HCT116 (cell line): ENCODE results near the gene MRPL9. TPM values are rescaled to one million over a fixed set of nuclear protein-coding genes. Genes with fewer than 3 reads are reported as not detected.
"Not testable (repeated sequence)": the region's sequence is repeated elsewhere in the genome, so short reads cannot be mapped to it uniquely, and the experiment has no call there.

Experiments
- ATAC-seq: fragments of 200-7000 bp; cut with Tn5 transposase; 2 replicates; pipeline ENCODE4 v1.9.1; 2020; ENCODE audit warnings: mild to moderate bottlenecking, moderate library complexity
- BruUV-seq: library from RNA; stranded (reverse); fragments of 400-500 nt; replicated peaks from 2 replicates; lab custom pipeline; 2021; lab: Mats Ljungman, UMichigan
- CTCF ChIA-PET: fragments of 300-600 bp; sonication (Branson Sonifier 250); formaldehyde crosslinking; loops from one replicate; lab custom pipeline; 2021; ENCODE audit warnings: antibody characterized with exemption; lab: Charles Lee
- POLR2A ChIA-PET: fragments of 300-600, 350-600 bp; sonication (Branson Sonifier 250); formaldehyde crosslinking; loops from one replicate; lab custom pipeline; 2021; ENCODE audit warnings: antibody characterized with exemption; lab: Charles Lee
- RAD21 ChIA-PET, 2 experiments: fragments of 300-600 bp; sonication (Branson Sonifier 250); formaldehyde crosslinking; loops; one replicate each; lab custom pipeline; 2023; ENCODE audit warnings: low total read pairs in 2 of 2; ENCODE audit not compliant: uncharacterized antibody in 2 of 2, unreplicated experiment in 2 of 2, low non-redundant PET in 1 of 2; lab: Charles Lee
- DNase-seq: peaks from one replicate; pipeline ENCODE4 v3.0.0-alpha.2; 2010; ENCODE audit warnings: low read depth, low spot score
- H2AFZ ChIP-seq: fragments of 200-600 bp; shearing (Covaris generic), sonication (generic); 2 replicates; pipeline ENCODE4 v1.6.1; 2017; ENCODE audit warnings: low read depth, mixed run types, mixed read lengths, antibody characterized with exemption, low read length; ENCODE audit not compliant: poor library complexity, severe bottlenecking
- H3K27ac ChIP-seq: 2 replicates; pipeline ENCODE4 v1.5.1; 2012; ENCODE audit warnings: low read depth, low read length
- H3K27me3 ChIP-seq: fragments of 200-600 bp; sonication (generic); 2 replicates; pipeline ENCODE4 v1.6.1; 2016; ENCODE audit warnings: mixed run types, low read length, mixed read lengths; ENCODE audit not compliant: insufficient read depth
- H3K36me3 ChIP-seq, 2 experiments: fragments of 200-500 bp in 1 of 2; fragments of 200-600 bp in 1 of 2; sonication (Bioruptor generic) in 1 of 2; sonication (generic) in 1 of 2; 2 replicates each; pipeline versions ENCODE4 v1.5.1 to v1.6.1; 2014 to 2016; ENCODE audit warnings: low read length in 2 of 2, inconsistent platforms in 1 of 2, mixed read lengths in 1 of 2, mixed run types in 1 of 2; ENCODE audit not compliant: insufficient read depth in 2 of 2, control insufficient read depth in 1 of 2
- H3K4me1 ChIP-seq, 2 experiments: fragments of 200-600 bp in 1 of 2; sonication (generic) in 1 of 2; 2 replicates each; pipeline versions ENCODE4 v1.5.1 to v1.6.1; 2012 to 2017; ENCODE audit warnings: low read length in 2 of 2, inconsistent platforms in 1 of 2, mild to moderate bottlenecking in 1 of 2, mixed read lengths in 1 of 2, mixed run types in 1 of 2, moderate library complexity in 1 of 2; ENCODE audit not compliant: insufficient read depth in 2 of 2, control insufficient read depth in 1 of 2
- H3K4me2 ChIP-seq: fragments of 200-600 bp; sonication (generic); 2 replicates; pipeline ENCODE4 v1.6.1; 2017; ENCODE audit warnings: mixed run types, low read length, mixed read lengths
- H3K4me3 ChIP-seq, 2 experiments: fragments of 200-600 bp in 1 of 2; sonication (generic) in 1 of 2; replicated peaks in 1 of 2; 2 replicates each; pipeline ENCODE4 v1.5.1; 2011 to 2016; ENCODE audit warnings: low read length in 2 of 2, control low read depth in 1 of 2, low read depth in 1 of 2, mild to moderate bottlenecking in 1 of 2, mixed read lengths in 1 of 2, mixed run types in 1 of 2
- H3K79me2 ChIP-seq: fragments of 200-600 bp; sonication (generic); 2 replicates; pipeline ENCODE4 v1.6.1; 2017; ENCODE audit warnings: mild to moderate bottlenecking, mixed run types, low read length, moderate library complexity, mixed read lengths; ENCODE audit not compliant: insufficient read depth
- H3K9ac ChIP-seq: fragments of 200-600 bp; sonication (generic); 2 replicates; pipeline ENCODE4 v1.6.1; 2016; ENCODE audit warnings: low read length, mixed read lengths
- H3K9me2 ChIP-seq: fragments of 200-600 bp; sonication (generic), shearing (Covaris generic); 2 replicates; pipeline ENCODE4 v1.6.1; 2017; ENCODE audit warnings: mixed run types, mild to moderate bottlenecking, moderate library complexity; ENCODE audit not compliant: insufficient read depth
- H3K9me3 ChIP-seq, 2 experiments: fragments of 200-500 bp in 1 of 2; fragments of 200-600 bp in 1 of 2; sonication (Bioruptor generic) in 1 of 2; sonication (generic) in 1 of 2; 2 replicates each; pipeline ENCODE4 v1.6.1; 2014 to 2017; ENCODE audit warnings: low read length in 2 of 2, mixed read lengths in 2 of 2, inconsistent platforms in 1 of 2, low read depth in 1 of 2, mild to moderate bottlenecking in 1 of 2, mixed run types in 1 of 2, moderate library complexity in 1 of 2; ENCODE audit not compliant: control insufficient read depth in 1 of 2, insufficient read depth in 1 of 2
- H4K20me1 ChIP-seq: fragments of 200-600 bp; sonication (generic), shearing (Covaris generic); 2 replicates; pipeline ENCODE4 v1.6.1; 2017; ENCODE audit warnings: mixed run types, mild to moderate bottlenecking, moderate library complexity; ENCODE audit not compliant: insufficient read depth
- CEBPB ChIP-seq: IDR thresholded peaks from 2 replicates; pipeline ENCODE4 v1.6.1; 2012; ENCODE audit warnings: low read depth
- CTCF ChIP-seq, 3 experiments: fragments of 200-600 bp in 1 of 3; sonication (generic) in 1 of 3; IDR thresholded peaks in 2 of 3; conservative IDR thresholded peaks in 1 of 3; 2 replicates each; pipeline ENCODE4 v1.5.1; 2012 to 2017; ENCODE audit warnings: low read depth in 2 of 3, low read length in 2 of 3, antibody characterized with exemption in 1 of 3, borderline replicate concordance in 1 of 3, control low read depth in 1 of 3, mild to moderate bottlenecking in 1 of 3, mixed read lengths in 1 of 3, mixed run types in 1 of 3, moderate library complexity in 1 of 3; ENCODE audit not compliant: insufficient read depth in 1 of 3
- EGR1 ChIP-seq: IDR thresholded peaks from 2 replicates; pipeline ENCODE4 v1.6.1; 2012; ENCODE audit warnings: low read depth
- ELF1 ChIP-seq: IDR thresholded peaks from 2 replicates; pipeline ENCODE4 v1.6.1; 2012; ENCODE audit warnings: low read depth, borderline replicate concordance
- EZH2phosphoT487 ChIP-seq: fragments of 200-600 bp; IDR thresholded peaks from 2 replicates; pipeline ENCODE4 v1.6.1; 2018; ENCODE audit warnings: antibody characterized with exemption, borderline replicate concordance
- JUND ChIP-seq: IDR thresholded peaks from 2 replicates; pipeline ENCODE4 v1.6.1; 2012
- POLR2A ChIP-seq: IDR thresholded peaks from 2 replicates; pipeline ENCODE4 v1.7.0; 2011; ENCODE audit warnings: borderline replicate concordance; ENCODE audit not compliant: insufficient read depth, insufficient read length; ENCODE audit errors: extremely low read depth
- SP1 ChIP-seq: IDR thresholded peaks from 2 replicates; pipeline ENCODE4 v1.6.1; 2012; ENCODE audit warnings: low read depth
- TCF7L2 ChIP-seq: IDR thresholded peaks from 2 replicates; pipeline ENCODE4 v1.7.0; 2011; ENCODE audit warnings: borderline replicate concordance, inconsistent platforms; ENCODE audit not compliant: insufficient read depth, insufficient read length; ENCODE audit errors: extremely low read depth
- ZBTB33 ChIP-seq: IDR thresholded peaks from 2 replicates; pipeline ENCODE4 v1.6.1; 2011; ENCODE audit warnings: mild to moderate bottlenecking, low read length, moderate library complexity; ENCODE audit not compliant: insufficient replicate concordance; ENCODE audit errors: extremely low read depth
- ZNF274 ChIP-seq: fragments of 200-500 bp; sonication (Bioruptor generic); IDR thresholded peaks from 2 replicates; pipeline ENCODE4 v1.6.1; 2014; ENCODE audit warnings: mild to moderate bottlenecking, low read depth, low read length, inconsistent platforms
- intact Hi-C: fragments of 100-400 bp; cut with micrococcal nuclease; formaldehyde crosslinking; loops from 2 replicates; pipeline ENCODE4 v1.10.0; 2022
- total RNA-seq: library from RNA; stranded (reverse); gene quantifications from one replicate; pipeline ENCODE4 v1.2.1, GENCODE V29; 2021; ENCODE audit not compliant: unreplicated experiment

MRPL9 gene
- total RNA-seq, 1 experiment from 2014 or later, result 94.5 TPM

GRCh38 chr1:151782741-151783140, 19.4 kb upstream of the MRPL9 start:
- ATAC-seq (no peak), DNase-seq (no peak)
- Histone ChIP-seq H3K27me3 (peaks cover 10% of the 10 kb centered on the region), H4K20me1 (no peaks in the 10 kb centered on the region), H3K9ac (no peak overlapping the region), H3K4me2 (no peak overlapping the region), H3K27ac (no peak overlapping the region), H3K36me3 (peaks cover 0 to 3% of the 10 kb centered on the region in 2 experiments; a peak in 1 of 4 replicates), H3K79me2 (no peaks in the 10 kb centered on the region), H3K9me2 (no peaks in the 10 kb centered on the region), H2AFZ (no peak overlapping the region)
- RAD21 ChIA-PET, result no interaction called here
- CTCF ChIA-PET, result no interaction called here
- no TSS peak for BruUV-seq
- POLR2A ChIA-PET, result no interaction called here
- TF ChIP-seq ZNF274 (no peak), EZH2phosphoT487 (no peak), CEBPB (no peak), EGR1 (no peak), ELF1 (no peak), TCF7L2 (no peak), SP1 (no peak), POLR2A (no peak), CTCF (IDR thresholded peaks at IDR 0.05 in 2 of 3, conservative IDR thresholded peaks at IDR 0.05 in 1 of 3; ENCODE audit: borderline replicate concordance in 1 of 3, insufficient read depth in 1 of 3, low read depth in 2 of 3, low read length in 2 of 3) (no peak), ZBTB33 (no peak), JUND (no peak)
- TF ChIP-seq, all 23 proteins: peak for 0
- H3K4me3 ChIP-seq, result no peak overlapping the region
- no peaks in the 10 kb centered on the region for H3K9me3 ChIP-seq
- intact Hi-C loops, result no loop called here
- H3K4me1 ChIP-seq, result no peaks in the 10 kb centered on the region

- H3K4me2 ChIP-seq, H3K27ac ChIP-seq, H3K9me2 ChIP-seq, H3K36me3 ChIP-seq, POLR2A ChIA-PET, DNase-seq, H3K9me3 ChIP-seq, H3K9ac ChIP-seq, ATAC-seq, H3K4me1 ChIP-seq, RAD21 ChIA-PET, CTCF ChIA-PET, intact Hi-C loops, BruUV-seq, H2AFZ ChIP-seq, H4K20me1 ChIP-seq, H3K79me2 ChIP-seq, H3K4me3 ChIP-seq: not testable (repeated sequence)
- H3K27me3 ChIP-seq, result peaks cover 10% of the 10 kb centered on the region
These were observed 18.7 kb upstream of the MRPL9 start for GRCh38 chr1:151782026-151782425.

GRCh38 chr1:151780736-151781135, 17.4 kb upstream of the MRPL9 start:
- POLR2A ChIA-PET, H3K79me2 ChIP-seq, intact Hi-C loops, RAD21 ChIA-PET, H3K9me3 ChIP-seq, H2AFZ ChIP-seq, H3K4me3 ChIP-seq, CTCF ChIA-PET, H4K20me1 ChIP-seq, H3K36me3 ChIP-seq, H3K9ac ChIP-seq, DNase-seq, H3K4me1 ChIP-seq, H3K27ac ChIP-seq, ATAC-seq, BruUV-seq, H3K9me2 ChIP-seq, H3K4me2 ChIP-seq: not testable (repeated sequence)
- peaks cover 10% of the 10 kb centered on the region for H3K27me3 ChIP-seq
